RWPE1 (cell line): ENCODE results near the gene C2CD4A.

Experiments used
- CTCF ChIA-PET: fragments of 350-600 bp; sonication (Branson Sonifier 250); formaldehyde crosslinking; extraction: SDS; loops from one replicate; lab custom pipeline; 2021; lab: Yijun Ruan, JAX
- POLR2A ChIA-PET: fragments of 400-600 bp; formaldehyde crosslinking; extraction: SDS; loops from one replicate; lab custom pipeline; 2020; ENCODE audit warnings: antibody characterized with exemption; ENCODE audit not compliant: low non-redundant PET; lab: Yijun Ruan, JAX
- DNase-seq: peaks from one replicate; pipeline ENCODE4 v3.0.0; 2012; ENCODE audit warnings: low spot score
- H3K27ac ChIP-seq: fragments of 450-650 bp; 2 replicates; pipeline ENCODE4 v1.5.1; 2017
- TF ChIP-seq, protein P1 (sequence below): fragments of 450-650 bp; conservative IDR thresholded peaks from 2 replicates; pipeline ENCODE4 v1.5.1; 2017; ENCODE audit warnings: low read depth, mild to moderate bottlenecking

C2CD4A gene

DNA sequence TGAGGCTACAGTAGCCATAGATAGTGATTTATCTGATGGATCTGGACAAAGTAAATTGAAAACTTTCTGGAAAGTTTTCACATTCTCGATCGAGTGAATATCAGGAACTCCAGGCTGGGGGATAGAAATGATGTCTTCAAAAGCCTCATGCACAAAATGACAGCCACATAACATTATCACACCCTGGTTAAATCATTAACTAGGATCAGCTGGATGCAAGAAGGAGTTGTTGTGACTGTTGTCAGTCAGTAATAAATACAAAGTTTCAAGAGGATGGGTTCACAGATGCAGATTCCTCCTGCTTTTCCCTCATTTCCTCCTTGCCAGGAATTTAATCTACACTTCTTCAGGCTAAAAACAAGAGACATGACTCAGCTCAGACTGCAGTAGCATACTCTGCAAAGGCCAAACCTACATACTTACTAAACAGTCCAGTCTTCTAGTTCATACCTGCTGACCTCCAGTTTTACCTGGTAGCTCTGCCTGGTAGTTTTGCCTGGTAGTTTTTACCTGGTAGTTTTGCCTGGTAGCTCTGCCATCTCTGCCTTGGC is 40.9 kb downstream of the C2CD4A start:
- POLR2A ChIA-PET: no interaction called here
- no peak for DNase-seq
- TF ChIP-seq, protein P1, sequence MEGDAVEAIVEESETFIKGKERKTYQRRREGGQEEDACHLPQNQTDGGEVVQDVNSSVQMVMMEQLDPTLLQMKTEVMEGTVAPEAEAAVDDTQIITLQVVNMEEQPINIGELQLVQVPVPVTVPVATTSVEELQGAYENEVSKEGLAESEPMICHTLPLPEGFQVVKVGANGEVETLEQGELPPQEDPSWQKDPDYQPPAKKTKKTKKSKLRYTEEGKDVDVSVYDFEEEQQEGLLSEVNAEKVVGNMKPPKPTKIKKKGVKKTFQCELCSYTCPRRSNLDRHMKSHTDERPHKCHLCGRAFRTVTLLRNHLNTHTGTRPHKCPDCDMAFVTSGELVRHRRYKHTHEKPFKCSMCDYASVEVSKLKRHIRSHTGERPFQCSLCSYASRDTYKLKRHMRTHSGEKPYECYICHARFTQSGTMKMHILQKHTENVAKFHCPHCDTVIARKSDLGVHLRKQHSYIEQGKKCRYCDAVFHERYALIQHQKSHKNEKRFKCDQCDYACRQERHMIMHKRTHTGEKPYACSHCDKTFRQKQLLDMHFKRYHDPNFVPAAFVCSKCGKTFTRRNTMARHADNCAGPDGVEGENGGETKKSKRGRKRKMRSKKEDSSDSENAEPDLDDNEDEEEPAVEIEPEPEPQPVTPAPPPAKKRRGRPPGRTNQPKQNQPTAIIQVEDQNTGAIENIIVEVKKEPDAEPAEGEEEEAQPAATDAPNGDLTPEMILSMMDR: no peak
- CTCF ChIA-PET: no interaction called here
- no peak overlapping the region for H3K27ac ChIP-seq

DNA sequence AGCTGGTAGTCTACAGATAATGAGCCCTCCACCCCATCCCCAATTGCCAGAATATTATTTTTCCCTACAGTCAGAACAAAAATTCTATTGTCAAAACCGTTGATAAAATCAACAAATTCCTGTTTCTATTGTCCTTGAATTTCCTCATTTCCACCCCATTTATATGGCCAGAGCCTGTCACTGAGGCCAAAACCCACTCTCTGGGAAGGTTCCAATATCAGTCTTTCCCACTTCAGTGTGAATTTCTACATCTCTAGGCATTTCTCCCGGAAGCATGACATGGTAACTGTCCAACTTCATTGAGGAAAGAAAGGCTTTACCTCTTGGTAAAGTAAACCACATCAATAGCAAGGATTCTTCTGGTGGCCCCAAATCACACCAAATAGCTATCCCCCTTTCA is 41.6 kb downstream of the C2CD4A start:
- CTCF ChIA-PET: no interaction called here
- TF ChIP-seq, protein P1: no peak
- no peak for DNase-seq
- POLR2A ChIA-PET: no interaction called here
- no peak overlapping the region for H3K27ac ChIP-seq

DNA sequence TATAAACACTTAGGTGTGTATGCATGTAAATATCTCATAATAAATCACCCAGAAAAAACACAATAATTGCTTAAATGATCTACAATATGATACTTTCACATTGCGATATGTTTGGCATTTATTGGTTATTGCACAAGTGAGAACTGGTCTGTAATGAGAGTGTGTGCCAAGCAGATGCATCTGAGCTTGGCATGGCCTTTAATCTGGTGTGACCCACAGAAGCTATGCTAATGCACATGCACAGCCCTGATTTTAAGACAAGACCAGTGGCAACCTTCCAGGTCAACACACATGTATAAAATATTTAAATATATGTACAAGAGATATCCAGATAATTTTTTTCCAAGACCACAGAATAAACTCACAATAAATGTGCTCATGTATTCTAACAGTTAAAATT is 42.7 kb downstream of the C2CD4A start:
- CTCF ChIA-PET: no interaction called here
- no peak overlapping the region for H3K27ac ChIP-seq
- TF ChIP-seq, protein P1: no peak
- POLR2A ChIA-PET: no interaction called here
- DNase-seq: no peak

DNA sequence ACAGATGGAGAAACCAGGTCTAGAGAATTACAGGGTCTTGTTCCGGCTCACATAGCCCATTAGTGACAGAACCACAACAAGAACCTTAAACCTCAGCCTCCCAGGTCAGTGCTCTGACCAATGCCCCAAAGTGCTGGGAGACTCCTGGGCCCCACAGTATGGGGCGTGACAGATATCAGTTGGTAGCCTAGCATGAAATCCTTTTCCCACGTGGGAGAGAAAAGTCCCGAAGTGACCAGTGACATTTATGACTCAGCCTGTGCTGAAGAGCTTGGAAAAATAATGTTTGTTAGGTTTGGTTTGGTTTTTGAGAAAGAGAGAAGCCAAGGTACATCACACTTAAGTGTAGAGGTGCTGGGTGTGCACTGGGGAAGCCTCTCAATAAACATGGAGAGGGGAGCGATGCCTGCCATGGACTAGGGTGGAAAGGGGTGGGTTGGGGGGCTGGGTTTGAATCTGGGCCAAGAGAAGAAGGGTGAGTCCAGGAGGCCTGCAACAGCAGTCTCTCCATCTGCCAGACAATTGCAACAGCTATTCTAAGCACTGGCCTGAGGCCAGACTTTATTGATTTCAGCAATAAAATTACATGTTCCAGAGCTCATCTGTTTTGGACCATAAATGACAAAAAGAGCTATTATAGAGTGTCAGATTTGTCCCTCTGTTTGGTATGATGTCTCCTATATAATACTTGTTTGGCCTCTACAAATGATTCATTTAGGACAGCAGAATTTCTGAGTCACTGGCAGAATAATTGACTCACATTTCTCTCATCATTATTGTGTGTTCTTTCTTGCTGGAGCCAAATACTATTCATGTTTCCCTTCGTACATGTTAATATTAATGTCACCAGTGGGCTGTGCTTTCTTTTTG is 43.4 kb downstream of the C2CD4A start:
- peak overlapping the region; percentile 71 for H3K27ac ChIP-seq
- TF ChIP-seq, protein P1: no peak
- ChIA-PET POLR2A (no interaction called here), CTCF (no interaction called here)
- peak; percentile 69 for DNase-seq

DNA sequence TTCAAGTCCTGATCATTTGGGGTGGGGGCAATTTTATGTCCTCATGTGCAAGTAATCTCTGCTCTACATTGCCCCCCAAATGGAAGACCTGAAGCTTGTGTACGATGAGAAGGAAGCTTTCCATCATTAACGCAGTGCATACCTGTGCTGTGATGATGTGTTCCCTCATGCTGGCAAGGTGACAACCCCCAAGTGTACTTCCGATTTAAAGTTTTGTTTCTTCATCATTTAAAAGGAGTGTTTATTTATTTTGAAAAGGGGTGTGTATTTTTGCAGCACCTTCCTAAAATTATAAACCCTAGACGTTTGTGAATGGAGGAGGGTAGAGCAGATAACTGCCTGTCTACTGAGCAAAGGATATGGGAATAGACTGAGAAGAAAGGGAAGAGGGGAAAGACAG is 45.3 kb downstream of the C2CD4A start:
- POLR2A ChIA-PET: no interaction called here
- TF ChIP-seq, protein P1: no peak
- DNase-seq: no peak
- no peak overlapping the region for H3K27ac ChIP-seq
- CTCF ChIA-PET: no interaction called here

DNA sequence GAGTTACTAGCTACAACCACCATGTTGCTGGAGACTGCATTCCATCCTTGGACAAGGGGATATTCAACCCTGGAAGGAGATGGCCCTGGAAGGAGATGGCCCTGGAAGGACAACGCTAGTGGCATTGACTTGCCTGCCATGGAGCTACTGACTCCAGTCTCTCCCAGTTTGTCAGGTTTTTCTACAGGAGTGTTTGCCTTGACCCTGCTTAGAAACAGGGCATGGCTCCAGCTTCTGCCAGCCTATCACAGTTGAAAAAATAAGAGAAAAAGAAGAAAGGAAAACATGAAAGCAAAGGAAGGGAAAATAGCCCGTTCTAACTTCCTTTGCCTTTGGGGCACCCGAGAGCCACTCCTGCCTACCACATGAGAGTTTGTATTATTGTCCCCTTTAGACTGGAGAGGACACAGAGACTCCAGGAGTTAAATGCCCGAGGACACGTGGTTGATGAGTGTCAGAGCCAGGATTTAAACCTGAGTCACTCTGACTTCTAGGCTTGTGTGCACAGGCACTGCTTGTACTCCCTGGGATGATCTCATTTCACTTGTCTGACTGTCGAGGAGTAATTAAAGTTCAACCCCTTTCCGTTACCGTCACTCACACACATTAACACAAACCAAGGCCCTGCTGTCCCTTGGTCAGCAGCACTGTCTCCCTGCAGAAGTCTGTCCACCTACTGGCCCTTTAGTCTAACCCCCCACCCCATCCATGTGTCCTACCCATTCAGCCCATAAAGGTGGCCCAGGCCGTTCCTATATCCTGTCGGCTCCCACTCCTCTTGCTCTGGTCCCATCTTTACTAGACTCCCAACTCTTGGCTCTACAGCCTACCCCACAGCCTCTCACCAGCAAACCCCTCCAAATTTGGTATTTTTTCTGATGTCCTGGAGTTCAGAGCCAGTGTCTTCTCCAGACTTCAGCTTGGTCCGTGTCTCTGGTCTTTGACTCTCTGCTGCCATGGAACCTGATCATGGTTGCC is 46.1 kb downstream of the C2CD4A start:
- TF ChIP-seq, protein P1: no peak
- POLR2A ChIA-PET: no interaction called here

More for the DNA sequence above, 46.1 kb downstream of the C2CD4A start:
- H3K27ac ChIP-seq: peak overlapping the region; percentile 72
- CTCF ChIA-PET: no interaction called here
- DNase-seq: peak; percentile 92
